GM21529 (cell line): ENCODE results near the gene CTCF.
"Not testable (repeated sequence)": the region's sequence is repeated elsewhere in the genome, so short reads cannot be mapped to it uniquely, and the experiment has no call there.

ENCODE experiments used
- ATAC-seq: cut with Tn5 transposase; IDR thresholded peaks from one replicate; pipeline ENCODE4 v1.9.1; 2021; ENCODE audit not compliant: unreplicated experiment

CTCF gene

DNA sequence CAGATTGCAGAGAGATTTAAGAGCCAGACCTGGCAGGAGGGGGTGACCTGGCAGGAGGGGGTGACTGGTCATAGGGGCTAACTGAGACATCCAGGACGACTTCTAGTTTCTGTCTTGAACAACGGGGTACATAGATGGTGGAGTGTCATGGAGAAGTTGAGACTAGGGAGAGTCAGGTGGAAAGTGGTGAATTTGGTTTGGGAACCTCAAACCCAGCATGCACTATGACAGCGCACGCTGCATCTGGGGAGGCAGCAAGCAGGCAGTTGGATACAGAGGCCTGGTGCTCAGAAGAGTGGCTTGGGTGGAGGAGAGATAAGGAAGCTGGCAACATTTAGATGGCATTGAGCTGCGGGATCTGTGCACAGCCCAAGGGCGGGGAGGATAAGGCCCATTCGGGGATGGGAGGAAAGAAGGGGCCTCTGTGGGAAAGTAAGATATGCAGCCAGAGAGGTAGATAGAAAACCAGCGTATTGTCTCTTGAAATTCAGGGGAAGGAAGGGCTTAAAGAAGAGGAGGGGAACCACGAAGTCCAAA, 29.2 kb upstream of the CTCF start:
- ATAC-seq = no peak

DNA sequence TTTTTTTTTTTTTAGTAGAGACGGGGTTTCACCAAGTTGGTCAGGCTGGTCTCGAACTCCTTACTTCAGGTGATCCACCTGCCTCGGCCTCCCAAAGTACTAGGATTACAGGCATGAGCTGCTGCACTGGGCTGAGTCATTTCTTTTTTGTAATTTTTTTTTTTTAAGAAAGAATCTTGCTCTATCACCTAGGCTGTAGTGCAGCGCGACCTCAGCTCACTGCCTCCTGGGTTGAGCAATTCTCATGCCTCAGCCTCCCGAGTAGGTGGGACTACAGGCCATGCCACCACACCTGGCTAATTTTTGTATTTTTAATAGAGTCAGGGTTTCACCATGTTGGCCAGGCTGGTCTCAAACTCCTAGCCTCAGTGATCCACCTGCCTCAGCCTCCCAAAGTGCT, 28.3 kb upstream of the CTCF start:
- ATAC-seq = not testable (repeated sequence)

DNA sequence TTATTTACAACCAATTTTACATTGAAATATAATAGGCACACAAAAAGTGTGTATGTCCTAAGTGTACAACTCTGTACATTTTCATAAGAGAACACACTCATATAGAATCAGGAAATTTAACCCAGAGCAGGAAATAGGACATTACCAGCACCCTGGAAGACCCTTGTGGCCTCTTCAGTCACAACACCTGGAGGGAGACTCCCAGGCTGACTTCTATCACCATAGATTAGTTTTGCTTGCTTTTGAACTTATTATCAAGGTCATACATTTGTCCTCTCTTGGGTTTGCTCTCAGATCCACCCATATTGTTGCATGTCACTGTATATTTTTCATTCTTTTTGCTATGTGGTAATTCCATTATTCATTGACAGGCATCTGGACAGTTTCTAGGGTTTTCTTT, 27.9 kb upstream of the CTCF start:
- ATAC-seq = no peak

DNA sequence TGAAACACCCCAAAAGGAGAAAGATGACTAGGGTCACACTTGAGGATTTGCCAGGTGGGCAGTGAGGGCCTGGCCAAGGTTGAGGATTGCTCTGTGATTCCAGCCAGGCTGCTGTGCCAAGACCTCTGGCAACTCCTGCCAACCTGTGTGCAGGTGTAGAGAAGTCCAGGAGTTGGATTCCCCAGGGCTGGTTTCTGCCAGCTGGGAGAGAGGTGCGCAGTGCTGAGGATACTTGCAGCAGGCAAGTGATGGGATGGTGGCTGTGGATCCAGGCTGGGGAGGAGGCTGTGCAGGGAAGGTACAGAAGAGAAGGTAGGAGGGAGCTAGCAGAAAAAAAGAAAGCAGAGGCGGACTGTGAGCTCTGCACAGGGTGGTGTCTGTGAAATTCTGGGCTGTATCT, 27.1 kb upstream of the CTCF start:
- no peak for ATAC-seq

DNA sequence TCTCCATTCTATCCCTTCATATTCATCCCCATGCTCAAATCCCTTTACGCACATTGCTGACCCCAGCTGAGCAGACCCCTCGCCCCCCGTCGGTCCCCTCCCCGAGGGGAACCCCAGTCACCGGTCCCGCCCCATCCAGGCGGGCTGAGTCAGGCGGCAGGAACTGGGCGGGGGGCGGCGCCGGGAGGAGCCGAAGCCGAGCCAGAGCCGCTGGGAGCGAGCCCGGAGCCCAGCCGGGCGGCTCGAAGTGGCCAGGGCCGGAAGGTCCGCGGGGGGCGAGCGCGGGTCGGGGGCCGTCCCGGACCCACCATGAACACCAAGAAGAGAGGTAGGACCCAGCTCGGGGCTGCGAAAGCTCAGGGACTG, 25.1 kb upstream of the CTCF start:
- ATAC-seq = peak; percentile 49

DNA sequence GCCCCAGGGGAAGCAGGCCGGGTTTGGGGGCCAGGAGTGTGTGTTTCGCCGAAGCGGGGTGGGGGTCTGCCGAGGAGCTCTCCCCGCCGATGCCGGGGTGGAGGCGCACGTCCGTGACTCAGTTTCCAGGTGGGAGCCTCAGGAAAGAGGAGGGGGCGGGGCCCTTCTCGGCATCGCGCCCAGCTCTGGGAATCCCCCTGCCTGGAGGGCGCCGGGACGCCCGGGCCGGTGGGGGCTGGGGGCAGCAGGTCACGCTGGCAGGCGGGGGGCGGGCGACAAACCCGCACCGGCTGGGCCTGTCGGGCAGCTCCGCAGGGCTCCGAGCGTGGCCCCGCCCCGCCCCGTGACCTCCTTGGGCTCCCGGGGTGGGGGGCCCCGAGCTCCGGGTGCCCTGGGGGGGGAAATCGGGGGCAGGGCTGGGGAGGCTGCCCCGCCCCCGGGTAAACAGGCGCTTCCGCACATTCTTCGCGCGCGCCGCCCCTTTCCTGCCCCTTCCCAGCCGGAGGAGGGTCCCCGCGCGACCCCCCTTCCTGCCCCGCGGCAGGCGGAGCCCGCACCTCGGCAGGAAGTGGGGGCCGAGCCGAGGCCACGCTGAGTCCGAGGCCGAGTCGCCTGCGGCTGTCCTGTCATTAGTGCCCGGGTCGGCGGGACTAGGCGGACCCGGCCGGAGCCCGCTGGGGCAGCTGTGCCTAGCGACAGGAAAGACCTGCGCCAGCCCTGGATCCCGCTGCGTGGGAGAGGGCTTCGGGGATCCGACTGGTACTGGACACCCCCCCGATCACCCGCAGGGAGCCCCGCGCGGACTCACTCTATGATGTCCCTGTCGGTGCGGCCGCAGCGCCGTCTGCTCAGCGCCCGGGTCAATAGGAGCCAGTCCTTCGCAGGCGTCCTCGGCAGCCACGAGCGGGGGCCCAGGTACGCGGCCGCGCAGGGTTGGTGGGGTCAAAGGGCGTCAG, 24.4 kb upstream of the CTCF start:
- peak; percentile 33 for ATAC-seq

DNA sequence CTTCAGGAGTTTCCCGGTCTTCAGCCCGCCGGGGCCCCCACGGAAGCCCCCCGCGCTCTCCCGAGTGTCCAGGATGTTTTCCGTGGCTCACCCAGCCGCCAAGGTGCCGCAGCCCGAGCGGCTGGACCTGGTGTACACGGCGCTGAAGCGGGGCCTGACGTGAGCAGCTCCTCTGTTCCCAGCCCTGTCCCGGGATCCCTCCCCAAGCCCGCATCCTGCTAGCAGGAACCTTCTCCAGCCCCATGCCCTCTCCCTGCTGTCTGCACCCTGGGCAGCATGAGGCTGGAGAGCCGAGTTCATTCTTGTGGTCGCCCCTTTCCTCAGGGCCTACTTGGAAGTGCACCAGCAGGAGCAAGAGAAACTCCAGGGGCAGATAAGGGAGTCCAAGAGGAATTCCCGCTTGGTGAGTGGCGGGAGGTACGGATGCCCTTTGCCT, 23.6 kb upstream of the CTCF start:
- ATAC-seq = no peak

DNA sequence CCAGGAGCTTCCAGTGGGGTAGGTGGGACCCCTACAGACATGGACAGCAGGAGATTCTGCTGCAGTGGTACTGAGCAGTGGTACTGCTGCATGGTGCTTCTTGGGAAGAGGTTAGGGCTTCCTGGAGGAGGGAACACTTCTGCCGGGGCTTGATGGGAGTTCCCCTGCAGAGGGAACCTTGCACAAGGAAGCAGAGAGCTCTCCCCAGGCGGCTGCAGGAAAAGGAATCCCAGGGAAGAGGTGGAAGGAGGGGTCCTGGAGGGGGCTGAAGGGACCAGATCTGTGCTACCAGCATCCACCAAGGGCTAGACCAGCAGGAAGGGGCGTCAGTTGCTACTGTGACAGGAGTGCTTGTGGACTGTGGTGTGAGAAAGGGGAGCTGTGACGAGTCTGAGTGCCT, 23.1 kb upstream of the CTCF start:
- ATAC-seq = no peak

DNA sequence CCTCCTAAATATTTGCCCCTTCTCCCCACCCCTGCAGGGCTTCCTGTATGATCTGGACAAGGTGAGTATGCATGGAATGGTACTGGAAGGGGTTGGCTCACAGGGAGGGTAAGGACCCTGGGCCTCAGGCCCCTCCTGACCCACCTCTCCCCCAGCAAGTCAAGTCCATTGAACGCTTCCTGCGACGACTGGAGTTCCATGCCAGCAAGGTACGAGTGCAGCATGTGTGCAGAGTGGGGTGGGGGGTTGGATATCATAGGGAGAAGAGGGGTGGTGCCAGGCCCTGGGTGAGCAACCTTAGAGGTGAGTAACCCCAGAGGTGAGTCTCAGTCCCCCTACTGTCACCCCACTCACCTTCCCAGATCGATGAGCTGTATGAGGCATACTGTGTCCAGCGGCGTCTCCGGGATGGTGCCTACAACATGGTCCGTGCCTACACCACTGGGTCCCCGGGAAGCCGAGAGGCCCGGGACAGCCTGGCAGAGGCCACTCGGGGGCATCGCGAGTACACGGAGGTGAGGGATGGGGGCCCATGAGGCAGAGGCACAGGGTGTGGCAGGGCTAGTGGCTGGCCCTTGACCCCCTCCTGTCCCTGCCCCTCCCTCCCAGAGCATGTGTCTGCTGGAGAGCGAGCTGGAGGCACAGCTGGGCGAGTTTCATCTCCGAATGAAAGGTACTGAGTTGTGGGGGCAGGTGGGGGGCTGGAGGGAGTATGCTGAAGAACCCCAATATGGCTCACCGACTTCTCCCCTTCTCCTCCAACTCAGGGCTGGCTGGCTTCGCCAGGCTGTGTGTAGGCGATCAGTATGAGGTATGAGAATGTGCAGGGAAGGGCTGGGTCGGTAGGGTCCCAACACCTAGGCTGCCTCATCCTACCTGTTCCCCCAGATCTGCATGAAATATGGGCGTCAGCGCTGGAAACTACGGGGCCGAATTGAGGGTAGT, 22.4 kb upstream of the CTCF start:
- no peak for ATAC-seq

DNA sequence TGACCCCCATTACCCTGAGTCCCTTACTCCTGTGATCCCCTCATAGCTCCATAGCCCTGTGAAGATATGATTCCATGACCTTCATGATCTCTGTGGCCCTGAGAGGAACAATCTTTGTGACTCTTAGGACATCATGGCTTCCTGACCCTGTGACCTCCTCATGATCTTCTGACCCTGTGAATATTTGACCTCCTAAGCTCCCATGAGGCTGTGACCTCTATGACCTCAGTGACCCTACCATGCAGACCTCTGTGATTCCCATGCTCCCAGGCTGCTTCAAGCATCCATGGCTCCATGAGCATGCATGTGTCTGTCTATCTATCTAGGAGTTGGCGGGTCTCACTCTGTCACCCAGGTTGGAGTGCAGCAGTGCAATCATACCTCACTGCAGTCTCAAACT, 21.6 kb upstream of the CTCF start:
- ATAC-seq = no peak

DNA sequence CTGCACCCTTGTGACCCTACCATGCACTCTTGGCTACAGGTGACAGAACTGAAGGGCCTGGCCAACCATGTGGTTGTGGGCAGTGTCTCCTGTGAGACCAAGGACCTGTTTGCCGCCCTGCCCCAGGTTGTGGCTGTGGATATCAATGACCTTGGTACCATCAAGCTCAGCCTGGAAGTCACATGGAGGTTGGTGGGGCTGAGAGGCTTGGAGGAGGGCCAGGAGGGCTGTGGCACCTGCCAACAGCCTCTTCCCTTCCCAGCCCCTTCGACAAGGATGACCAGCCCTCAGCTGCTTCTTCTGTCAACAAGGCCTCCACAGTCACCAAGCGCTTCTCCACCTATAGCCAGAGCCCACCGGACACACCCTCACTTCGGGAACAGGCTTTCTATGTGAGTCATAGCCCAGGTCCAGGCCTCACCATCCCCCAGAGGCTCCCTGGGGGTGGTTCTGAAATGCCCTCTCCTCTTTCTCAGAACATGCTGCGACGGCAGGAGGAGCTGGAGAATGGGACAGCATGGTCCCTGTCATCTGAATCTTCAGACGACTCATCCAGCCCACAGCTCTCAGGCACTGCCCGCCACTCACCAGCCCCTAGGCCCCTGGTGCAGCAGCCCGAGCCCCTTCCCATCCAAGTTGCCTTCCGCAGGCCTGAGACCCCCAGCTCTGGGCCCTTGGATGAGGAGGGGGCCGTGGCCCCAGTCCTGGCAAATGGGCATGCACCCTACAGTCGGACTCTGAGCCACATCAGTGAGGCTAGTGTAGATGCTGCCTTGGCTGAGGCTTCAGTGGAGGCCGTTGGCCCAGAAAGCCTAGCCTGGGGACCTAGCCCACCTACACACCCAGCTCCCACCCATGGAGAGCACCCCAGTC, 20.7 kb upstream of the CTCF start:
- ATAC-seq = no peak

DNA sequence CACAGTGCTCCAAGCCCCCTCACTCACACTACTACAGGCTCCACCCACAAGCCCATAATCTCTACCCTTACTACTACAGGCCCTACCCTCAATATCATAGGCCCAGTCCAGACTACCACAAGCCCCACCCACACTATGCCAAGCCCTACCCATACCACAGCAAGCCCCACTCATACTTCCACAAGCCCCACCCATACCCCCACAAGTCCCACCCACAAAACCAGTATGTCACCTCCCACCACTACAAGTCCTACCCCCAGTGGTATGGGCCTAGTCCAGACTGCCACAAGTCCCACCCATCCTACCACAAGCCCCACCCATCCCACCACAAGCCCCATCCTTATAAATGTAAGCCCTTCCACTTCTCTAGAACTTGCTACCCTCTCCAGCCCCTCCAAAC, 19.9 kb upstream of the CTCF start:
- ATAC-seq = no peak

DNA sequence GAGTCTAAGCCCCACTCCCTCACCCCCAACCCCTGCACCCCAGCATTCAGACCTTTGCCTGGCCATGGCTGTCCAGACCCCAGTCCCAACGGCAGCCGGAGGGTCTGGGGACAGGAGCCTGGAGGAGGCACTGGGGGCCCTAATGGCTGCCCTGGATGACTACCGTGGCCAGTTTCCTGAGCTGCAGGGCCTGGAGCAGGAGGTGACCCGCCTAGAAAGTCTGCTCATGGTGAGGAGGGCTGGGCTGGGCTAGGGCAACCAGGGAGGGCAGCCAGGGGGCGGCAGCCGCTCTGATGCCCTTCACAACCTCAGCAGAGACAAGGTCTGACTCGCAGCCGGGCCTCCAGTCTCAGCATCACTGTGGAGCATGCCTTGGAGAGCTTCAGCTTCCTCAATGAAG, 19.3 kb upstream of the CTCF start:
- no peak for ATAC-seq

DNA sequence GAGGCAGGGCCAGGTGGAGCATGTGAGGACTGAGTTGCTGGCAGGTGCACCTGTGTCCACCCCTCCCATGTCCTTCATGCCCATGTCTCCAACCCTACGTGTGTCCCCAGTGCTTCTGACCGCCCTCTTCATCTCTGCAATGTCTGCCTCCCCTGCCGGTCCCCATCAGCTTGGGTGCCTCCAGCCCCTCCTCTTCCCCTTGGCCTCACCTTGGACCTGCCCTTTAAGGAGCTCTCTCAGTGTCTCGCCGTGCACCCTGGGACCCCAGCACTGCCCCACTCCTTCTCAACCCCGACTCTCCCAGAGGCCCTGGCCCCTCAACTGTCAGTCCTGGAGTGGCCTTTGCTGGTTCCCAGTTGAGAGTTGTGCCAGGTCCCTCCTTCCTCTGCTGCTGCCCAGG, 18.7 kb upstream of the CTCF start:
- no peak for ATAC-seq

DNA sequence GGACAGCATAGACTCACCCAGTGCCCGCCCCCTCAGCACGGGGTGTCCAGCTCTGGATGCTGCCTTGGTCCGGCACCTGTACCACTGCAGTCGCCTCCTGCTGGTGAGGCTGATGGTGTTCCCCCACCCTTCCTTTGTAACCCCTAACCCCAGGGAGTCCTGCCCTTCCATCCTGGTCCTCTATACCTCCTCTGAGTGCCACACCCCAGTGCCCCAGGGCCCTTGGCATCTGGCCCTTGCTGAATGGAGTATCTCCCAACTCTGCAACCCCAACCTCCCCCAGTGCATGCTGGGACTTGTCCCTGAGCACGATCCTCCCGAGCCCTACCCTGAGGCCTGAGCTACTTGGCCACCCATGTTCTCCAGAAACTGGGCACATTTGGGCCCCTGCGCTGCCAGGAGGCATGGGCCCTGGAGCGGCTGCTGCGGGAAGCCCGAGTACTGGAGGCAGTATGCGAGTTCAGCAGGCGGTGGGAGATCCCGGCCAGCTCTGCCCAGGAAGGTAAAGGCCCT, 17.9 kb upstream of the CTCF start:
- ATAC-seq = no peak

DNA sequence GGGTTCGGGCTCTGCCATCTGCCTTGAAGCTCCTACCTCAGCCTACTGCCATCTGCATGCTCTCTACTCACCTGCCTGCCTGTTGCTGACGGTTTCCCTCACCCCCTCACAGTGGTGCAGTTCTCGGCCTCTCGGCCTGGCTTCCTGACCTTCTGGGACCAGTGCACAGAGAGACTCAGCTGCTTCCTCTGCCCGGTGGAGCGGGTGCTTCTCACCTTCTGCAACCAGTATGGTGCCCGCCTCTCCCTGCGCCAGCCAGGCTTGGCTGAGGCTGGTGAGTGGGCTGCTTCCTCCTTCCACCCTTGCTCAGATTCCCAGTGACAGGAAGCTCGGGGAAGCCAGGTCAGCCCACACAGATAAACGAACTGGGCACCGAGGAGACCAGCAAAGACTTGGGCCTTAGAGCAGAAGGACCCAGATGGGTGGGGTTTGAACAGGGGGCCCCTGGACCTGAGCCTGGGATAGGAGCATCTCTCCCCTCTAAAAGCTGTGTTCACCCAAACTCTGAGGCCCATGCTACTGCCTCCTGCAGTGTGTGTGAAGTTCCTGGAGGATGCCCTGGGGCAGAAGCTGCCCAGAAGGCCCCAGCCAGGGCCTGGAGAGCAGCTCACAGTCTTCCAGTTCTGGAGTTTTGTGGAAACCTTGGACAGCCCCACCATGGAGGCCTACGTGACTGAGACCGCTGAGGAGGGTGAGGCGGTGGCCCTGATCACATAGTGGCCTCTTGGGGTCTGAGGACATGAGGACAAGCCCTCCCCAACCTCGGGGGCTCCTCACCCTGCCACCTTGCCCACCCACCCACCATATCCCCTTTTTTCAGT, 17.3 kb upstream of the CTCF start:
- ATAC-seq = no peak

DNA sequence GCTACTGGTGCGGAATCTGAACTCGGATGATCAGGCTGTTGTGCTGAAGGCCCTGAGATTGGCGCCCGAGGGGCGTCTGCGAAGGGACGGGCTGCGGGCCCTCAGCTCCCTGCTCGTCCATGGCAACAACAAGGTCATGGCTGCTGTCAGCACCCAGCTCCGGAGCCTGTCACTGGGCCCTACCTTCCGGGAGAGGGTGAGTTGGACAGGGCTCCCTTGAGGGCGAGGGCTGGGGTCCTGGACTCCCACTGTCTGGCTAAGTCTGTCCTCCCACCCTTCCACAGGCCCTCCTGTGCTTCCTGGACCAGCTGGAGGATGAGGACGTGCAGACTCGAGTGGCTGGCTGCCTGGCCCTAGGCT, 16.7 kb upstream of the CTCF start:
- ATAC-seq = no peak

DNA sequence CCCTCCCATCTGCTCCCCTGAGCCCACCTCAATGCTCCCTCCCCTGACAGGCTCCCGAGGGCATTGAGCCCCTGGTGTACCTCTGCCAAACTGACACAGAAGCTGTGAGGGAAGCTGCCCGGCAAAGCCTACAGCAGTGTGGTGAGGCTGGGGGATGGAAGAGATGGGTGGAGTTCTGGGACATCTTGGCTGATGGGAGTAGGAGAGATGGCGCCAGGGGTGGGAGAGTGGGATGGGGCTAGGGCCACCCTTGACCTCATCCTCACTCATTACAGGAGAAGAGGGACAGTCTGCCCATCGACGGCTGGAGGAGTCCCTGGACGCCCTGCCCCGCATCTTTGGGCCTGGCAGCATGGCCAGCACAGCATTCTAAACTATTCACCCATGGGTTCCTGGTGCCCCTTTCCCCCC, 16.2 kb upstream of the CTCF start:
- ATAC-seq = no peak

DNA sequence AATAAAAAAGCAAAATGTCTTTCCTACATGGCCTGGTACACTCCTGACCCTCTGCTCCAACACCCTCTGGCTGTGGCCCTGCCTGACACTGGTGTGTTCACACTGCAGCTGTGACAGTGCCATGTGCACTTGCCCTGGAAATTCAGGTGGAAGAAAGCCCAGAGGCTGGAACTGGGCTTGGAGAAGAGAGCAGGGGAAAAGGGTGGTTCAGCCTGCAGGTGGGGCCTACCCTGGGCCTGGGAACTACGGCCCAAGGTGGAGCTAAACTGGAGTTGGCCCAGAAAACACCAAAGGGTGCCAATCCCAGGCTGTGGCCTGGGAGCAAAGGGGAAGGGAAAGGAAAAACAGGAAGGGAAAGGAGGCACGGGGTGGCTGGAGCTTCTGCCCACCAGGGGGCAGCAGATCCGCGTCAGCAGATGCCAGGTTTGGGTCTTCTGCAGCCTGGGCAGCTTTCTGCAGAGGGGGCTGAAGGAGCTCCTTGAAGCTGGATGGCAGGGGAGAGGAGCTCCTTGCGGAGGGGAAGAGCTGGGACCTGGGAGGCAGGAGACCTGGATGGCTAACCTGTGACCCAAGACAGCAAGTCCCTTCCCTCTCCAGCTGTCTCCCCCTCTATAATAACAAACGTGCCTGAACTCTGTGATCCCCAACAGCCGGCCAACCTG, 15.4 kb upstream of the CTCF start:
- peak; percentile 35 for ATAC-seq
